ENCODE data around the gene CEBPE.

The CEBPE gene

GRCh38 chr14:23142826-23143225 is 23.8 kb upstream of the CEBPE start:
- no peak for DNase-seq

GRCh38 chr14:23141706-23142444 is 22.8 kb upstream of the CEBPE start:
- DNase-seq, result no peak

- DNase-seq, result no peak
These were observed 21.3 kb upstream of the CEBPE start for GRCh38 chr14:23140371-23140770.

- DNase-seq, result no peak
These were observed 20.8 kb upstream of the CEBPE start for GRCh38 chr14:23139874-23140273.

- no peak for DNase-seq
These were observed 18.9 kb upstream of the CEBPE start for GRCh38 chr14:23137813-23138535.

GRCh38 chr14:23137192-23137812 is 18.2 kb upstream of the CEBPE start:
- DNase-seq, result no peak

- DNase-seq, result no peak
These were observed 17.6 kb upstream of the CEBPE start for GRCh38 chr14:23136566-23137133.

- DNase-seq, result no peak
These were observed 13.9 kb upstream of the CEBPE start for GRCh38 chr14:23132970-23133369.

- DNase-seq, result no peak
These were observed 12.4 kb upstream of the CEBPE start for GRCh38 chr14:23131482-23131881.

GRCh38 chr14:23130871-23131270 is 11.8 kb upstream of the CEBPE start:
- no peak for DNase-seq

- no peak for DNase-seq
These were observed 10.8 kb upstream of the CEBPE start for GRCh38 chr14:23129759-23130316.

- no peak for DNase-seq
These were observed 10.1 kb upstream of the CEBPE start for GRCh38 chr14:23128969-23129758.

GRCh38 chr14:23127861-23128260 is 8.8 kb upstream of the CEBPE start:
- DNase-seq, result no peak

- no peak for DNase-seq
These were observed 7.7 kb upstream of the CEBPE start for GRCh38 chr14:23126548-23127278.

GRCh38 chr14:23125933-23126524 is 7.0 kb upstream of the CEBPE start:
- no peak for DNase-seq

- no peak for DNase-seq
These were observed 6.0 kb upstream of the CEBPE start for GRCh38 chr14:23125011-23125410.

GRCh38 chr14:23124337-23124954 is 5.4 kb upstream of the CEBPE start:
- DNase-seq, result no peak

GRCh38 chr14:23123419-23123818 is 4.4 kb upstream of the CEBPE start:
- DNase-seq, result no peak

- no peak for DNase-seq
These were observed 3.0 kb upstream of the CEBPE start for GRCh38 chr14:23122086-23122485.

- no peak for DNase-seq
These were observed 2.3 kb upstream of the CEBPE start for GRCh38 chr14:23121361-23121771.

Data from GDM1 (cell line).